H1 (cell line): ENCODE measurements around the gene UCHL1. TPM values are rescaled to one million over a fixed set of nuclear protein-coding genes. Genes with fewer than 3 reads are reported as not detected.
A peak's percentile ranks its signal among the peaks of the same experiment; 100 is the strongest.

Experiments
- CTCF ChIA-PET: fragments of 300-600 bp; sonication (Branson Sonifier 250); formaldehyde crosslinking; loops from one replicate; lab custom pipeline; 2021; ENCODE audit not compliant: partially characterized antibody; lab: Charles Lee
- POLR2A ChIA-PET: fragments of 300-600 bp; sonication (Branson Sonifier 250); formaldehyde crosslinking; loops from one replicate; lab custom pipeline; 2021; ENCODE audit warnings: inconsistent platforms; ENCODE audit not compliant: partially characterized antibody; lab: Charles Lee
- DNase-seq, 2 experiments: peaks; one replicate each; pipeline versions ENCODE4 v3.0.0 to v3.0.0-alpha.2; 2010 to 2022; ENCODE audit warnings: low spot score in 2 of 2, low read depth in 1 of 2, mixed read lengths in 1 of 2
- FAIRE-seq: peaks from 2 replicates; lab custom pipeline; 2011; peaks lifted over from hg19 to GRCh38; lab: Jason Lieb, UNC
- H2AFZ ChIP-seq: 2 replicates; pipeline ENCODE4 v1.8.1; 2012; ENCODE audit warnings: low read length, inconsistent platforms
- H2AK5ac ChIP-seq: 2 replicates; pipeline ENCODE4 v1.6.1; 2013; ENCODE audit warnings: low read depth, low read length
- H2BK120ac ChIP-seq: replicated peaks from 2 replicates; pipeline ENCODE3; 2013; ENCODE audit warnings: low read depth, low read length, inconsistent platforms
- H2BK12ac ChIP-seq: 2 replicates; pipeline ENCODE4 v1.6.1; 2013; ENCODE audit warnings: low read depth, low read length
- H2BK15ac ChIP-seq: 2 replicates; pipeline ENCODE4 v1.6.1; 2013; ENCODE audit warnings: low read length
- H2BK20ac ChIP-seq: 2 replicates; pipeline ENCODE4 v1.6.1; 2013; ENCODE audit warnings: low read length
- H2BK5ac ChIP-seq: 2 replicates; pipeline ENCODE4 v1.6.1; 2013; ENCODE audit warnings: low read depth, low read length
- H3K14ac ChIP-seq: 2 replicates; pipeline ENCODE4 v1.6.1; 2013; ENCODE audit warnings: inconsistent platforms; ENCODE audit not compliant: insufficient read length
- H3K18ac ChIP-seq: 2 replicates; pipeline ENCODE4 v1.6.1; 2013; ENCODE audit warnings: low read length; ENCODE audit errors: extremely low read depth
- H3K23ac ChIP-seq: 2 replicates; pipeline ENCODE4 v1.6.1; 2013; ENCODE audit warnings: inconsistent platforms; ENCODE audit not compliant: insufficient read length
- H3K23me2 ChIP-seq: 2 replicates; pipeline ENCODE4 v1.6.1; 2013; ENCODE audit warnings: low read depth, low read length
- H3K27ac ChIP-seq: 2 replicates; pipeline ENCODE4 v1.6.1; 2011; ENCODE audit warnings: low read depth, low read length, inconsistent platforms
- H3K27me3 ChIP-seq, 4 experiments: replicated peaks in 1 of 4; 1 replicate in 1 of 4; 2 replicates in 3 of 4; pipeline versions ENCODE4 v1.6.1 to v1.8.1; 2011 to 2013; ENCODE audit warnings: low read length in 3 of 4, mild to moderate bottlenecking in 3 of 4, inconsistent platforms in 2 of 4, mixed read lengths in 2 of 4, moderate library complexity in 1 of 4; ENCODE audit not compliant: control insufficient read depth in 3 of 4, insufficient read depth in 3 of 4; ENCODE audit errors: extremely low read depth in 1 of 4
- H3K36me3 ChIP-seq, 4 experiments: 2 replicates each; pipeline versions ENCODE4 v1.6.1 to v1.8.1; 2011 to 2013; ENCODE audit warnings: mild to moderate bottlenecking in 4 of 4, low read length in 3 of 4, moderate library complexity in 2 of 4, control low read depth in 1 of 4, inconsistent platforms in 1 of 4; ENCODE audit not compliant: insufficient read depth in 4 of 4, control insufficient read depth in 2 of 4
- H3K4ac ChIP-seq: replicated peaks from 2 replicates; pipeline ENCODE3; 2013; ENCODE audit warnings: low read length, low read depth, mixed read lengths, inconsistent platforms; ENCODE audit not compliant: insufficient read length
- H3K4me1 ChIP-seq, 4 experiments: replicated peaks in 1 of 4; 1 replicate in 1 of 4; 2 replicates in 3 of 4; pipeline versions ENCODE4 v1.6.1 to v1.8.1; 2011 to 2013; ENCODE audit warnings: low read length in 3 of 4, inconsistent platforms in 2 of 4, mixed read lengths in 1 of 4; ENCODE audit not compliant: insufficient read depth in 4 of 4, control insufficient read depth in 3 of 4
- H3K4me2 ChIP-seq, 2 experiments: 2 replicates each; pipeline versions ENCODE4 v1.6.1 to v1.8.1; 2011 to 2013; ENCODE audit warnings: low read depth in 2 of 2, low read length in 2 of 2, control low read depth in 1 of 2, inconsistent platforms in 1 of 2, mild to moderate bottlenecking in 1 of 2; ENCODE audit not compliant: insufficient read depth in 1 of 2
- H3K4me3 ChIP-seq, 4 experiments: fragments of 200-600, 300-600 bp in 1 of 4; sonication (generic), shearing (Covaris generic), sonication (Bioruptor Twin) in 1 of 4; 2 replicates each; pipeline versions ENCODE4 v1.5.1 to v1.8.1; 2011 to 2016; ENCODE audit warnings: low read length in 4 of 4, low read depth in 3 of 4, control low read depth in 2 of 4, inconsistent platforms in 2 of 4, mild to moderate bottlenecking in 2 of 4, mixed read lengths in 1 of 4, moderate library complexity in 1 of 4; ENCODE audit not compliant: insufficient read depth in 2 of 4; ENCODE audit errors: extremely low read depth in 1 of 4
- H3K56ac ChIP-seq: replicated peaks from 2 replicates; pipeline ENCODE3; 2013; ENCODE audit warnings: low read depth, mild to moderate bottlenecking, mixed read lengths, low read length, inconsistent platforms; ENCODE audit not compliant: insufficient read length
- H3K79me1 ChIP-seq: 2 replicates; pipeline ENCODE4 v1.6.1; 2013; ENCODE audit warnings: low read depth, low read length, control low read depth
- H3K79me2 ChIP-seq, 2 experiments: 2 replicates each; pipeline versions ENCODE4 v1.6.1 to v1.8.1; 2012 to 2013; ENCODE audit warnings: low read length in 2 of 2, mild to moderate bottlenecking in 2 of 2, inconsistent platforms in 1 of 2; ENCODE audit not compliant: insufficient read depth in 2 of 2, control insufficient read depth in 1 of 2
- H3K9ac ChIP-seq, 4 experiments: replicated peaks in 1 of 4; 1 replicate in 1 of 4; 2 replicates in 3 of 4; pipeline versions ENCODE4 v1.6.1 to v1.8.1; 2011 to 2013; ENCODE audit warnings: low read depth in 3 of 4, low read length in 3 of 4, control low read depth in 2 of 4, mild to moderate bottlenecking in 2 of 4, moderate library complexity in 2 of 4, inconsistent platforms in 1 of 4; ENCODE audit errors: extremely low read depth in 1 of 4
- H3K9me3 ChIP-seq, 2 experiments: 2 replicates each; pipeline versions ENCODE4 v1.6.1 to v1.8.1; 2012 to 2013; ENCODE audit warnings: mild to moderate bottlenecking in 2 of 2, moderate library complexity in 2 of 2, control low read depth in 1 of 2, inconsistent platforms in 1 of 2, low read depth in 1 of 2, low read length in 1 of 2, mixed read lengths in 1 of 2; ENCODE audit not compliant: insufficient read depth in 2 of 2
- H4K20me1 ChIP-seq, 2 experiments: replicated peaks in 1 of 2; 2 replicates each; pipeline versions ENCODE3 to v1.8.1; 2011 to 2013; ENCODE audit warnings: inconsistent platforms in 2 of 2, low read length in 2 of 2, mild to moderate bottlenecking in 1 of 2; ENCODE audit not compliant: insufficient read depth in 2 of 2, control insufficient read depth in 1 of 2
- H4K5ac ChIP-seq: 2 replicates; pipeline ENCODE4 v1.6.1; 2013; ENCODE audit warnings: low read length, low read depth, mixed read lengths, inconsistent platforms; ENCODE audit not compliant: insufficient read length
- H4K8ac ChIP-seq: 2 replicates; pipeline ENCODE4 v1.8.0; 2013; ENCODE audit warnings: mild to moderate bottlenecking, moderate library complexity, low read length, inconsistent platforms; ENCODE audit not compliant: insufficient read depth; ENCODE audit errors: extremely low read depth
- H4K91ac ChIP-seq: replicated peaks from 2 replicates; pipeline ENCODE3; 2013; ENCODE audit warnings: low read length, mixed read lengths, inconsistent platforms; ENCODE audit not compliant: insufficient read length
- ASH2L ChIP-seq: fragments of 200-600, 300-600 bp; sonication (generic); IDR thresholded peaks from one replicate; pipeline ENCODE4 v1.7.1; 2017; ENCODE audit warnings: low read length
- BACH1 ChIP-seq: IDR thresholded peaks from 2 replicates; pipeline ENCODE4 v1.6.1; 2012; ENCODE audit warnings: low read length, improper control_type of control experiment
- CHD2 ChIP-seq: IDR thresholded peaks from 2 replicates; pipeline ENCODE4 v1.6.1; 2012; ENCODE audit warnings: low read length, improper control_type of control experiment
- CREB1 ChIP-seq: IDR thresholded peaks from 2 replicates; pipeline ENCODE4 v1.6.1; 2012; ENCODE audit warnings: inconsistent platforms
- E2F6 ChIP-seq: IDR thresholded peaks from 2 replicates; pipeline ENCODE4 v1.6.1; 2012; ENCODE audit warnings: inconsistent platforms
- POLR2AphosphoS5 ChIP-seq: IDR thresholded peaks from 2 replicates; pipeline ENCODE4 v1.6.1; 2011; ENCODE audit warnings: low read depth, low read length
- SP1 ChIP-seq: IDR thresholded peaks from 2 replicates; pipeline ENCODE4 v1.6.1; 2011; ENCODE audit warnings: low read depth, low read length
- YY1 ChIP-seq: IDR thresholded peaks from 2 replicates; pipeline ENCODE4 v1.6.1; 2011; ENCODE audit warnings: low read depth, mild to moderate bottlenecking, low read length
- WGBS, 2 experiments: shearing (Covaris generic) in 1 of 2; methylation state at CpG; one replicate each; pipeline versions ENCODE4 v1.1.6 to v1.1.7; 2013 to 2015; ENCODE audit warnings: low lambda C conversion rate in 2 of 2, mixed read lengths in 2 of 2, inconsistent platforms in 1 of 2, low coverage in 1 of 2, missing lambda C conversion rate in 1 of 2; ENCODE audit not compliant: insufficient replicate concordance in 2 of 2, insufficient coverage in 1 of 2, insufficient read length in 1 of 2; ENCODE audit errors: extremely low coverage in 1 of 2, missing lambda C conversion rate in 1 of 2; 5-methylcytosine and 5-hydroxymethylcytosine counted together
- polyA plus RNA-seq, 7 experiments: library from polyadenylated mRNA; depleted of rRNA in 3 of 7; stranded (reverse) in 5 of 7; unstranded in 2 of 7; fragments of >200 nt in 5 of 7; fragments of 200-250 nt in 2 of 7; gene quantifications; 1 replicate in 5 of 7; 2 replicates in 1 of 7; 4 replicates in 1 of 7; pipeline versions ENCODE4 v1.2.1 to v1.2.3, GENCODE V29; 2011 to 2013; ENCODE audit warnings: missing spikeins in 2 of 7, mixed read lengths in 2 of 7
- total RNA-seq: library from RNA; stranded (reverse); fragmentation: NEBNext Ultra II Directional; extraction: Animal tissue kit (Norgen Biotek cat#: 25700); gene quantifications from 2 replicates; pipeline ENCODE4 v1.2.1, GENCODE V29; 2021
- TF ChIP-seq, protein P1 (sequence below): IDR thresholded peaks from 2 replicates; pipeline ENCODE4 v1.6.1; 2011; ENCODE audit warnings: low read length, improper control_type of control experiment

Gene UCHL1
- total and polyA plus RNA-seq, 2 of the 8 experiments (the other 6 are each of a cell fraction or from before 2014, with no cell fraction given), result 781 to 1,717 TPM

- Histone ChIP-seq H3K9me3 (no peaks in the 10 kb centered on the region), H4K5ac (no peak overlapping the region), H3K18ac (no peak overlapping the region; the same call in 1 of the 2 replicates), H2BK120ac (no peak overlapping the region), H3K4me3 (peak overlapping the region; percentile 87 to 97 (median 92)), H2AFZ (no peak overlapping the region), H2BK5ac (peak overlapping the region; percentile 42; the same call in 1 of the 2 replicates), H3K4me2 (peak overlapping the region; percentile 76 to 80), H3K14ac (no peak overlapping the region), H3K4me1 (peaks cover 2 to 8% (median 4%) of the 10 kb centered on the region in 4 experiments; a peak in 6 of 7 replicates), H3K27ac (no peak overlapping the region), H2BK15ac (no peak overlapping the region), H3K36me3 (peaks cover 30 to 48% (median 42%) of the 10 kb centered on the region in 4 experiments), H3K56ac (no peak overlapping the region), H3K27me3 (no peaks in the 10 kb centered on the region)
- 6% methylated on average over 11 of the region's 11 CpGs; no CpG with 5 or more reads in 1 of the 2 experiments for WGBS, 2 experiments
- peak; percentile 72 for FAIRE-seq
- POLR2A ChIA-PET, result interaction anchor here (0.6 to 8.6 kb wide), 36 partner anchors 9 to 633 kb away, joined by 3 to 150 read pairs (median 4); partner anchors contain the start of gene APBB2
- DNase-seq, result no peak
- TF ChIP-seq, protein P1, sequence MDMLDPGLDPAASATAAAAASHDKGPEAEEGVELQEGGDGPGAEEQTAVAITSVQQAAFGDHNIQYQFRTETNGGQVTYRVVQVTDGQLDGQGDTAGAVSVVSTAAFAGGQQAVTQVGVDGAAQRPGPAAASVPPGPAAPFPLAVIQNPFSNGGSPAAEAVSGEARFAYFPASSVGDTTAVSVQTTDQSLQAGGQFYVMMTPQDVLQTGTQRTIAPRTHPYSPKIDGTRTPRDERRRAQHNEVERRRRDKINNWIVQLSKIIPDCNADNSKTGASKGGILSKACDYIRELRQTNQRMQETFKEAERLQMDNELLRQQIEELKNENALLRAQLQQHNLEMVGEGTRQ, result 0 out of 2 replicates have a peak, but pooled peaks have one; percentile 13
- TF ChIP-seq CHD2 (no peak), BACH1 (peak; percentile 64), ASH2L (no peak), CREB1 (no peak), POLR2AphosphoS5 (peak; percentile 43), E2F6 (no peak), SP1 (no peak), YY1 (peak; percentile 28; the same call in 1 of the 2 replicates)
- TF ChIP-seq, all 59 proteins: peak for 4
- Histone ChIP-seq H3K79me2 (peaks cover 0 to 41% of the 10 kb centered on the region in 2 experiments; a peak in 2 of 4 replicates), H3K9ac (peak overlapping the region in 3 of 4 experiments; percentile 63 to 93 (median 91); a peak in 6 of 7 replicates), H2AK5ac (no peak overlapping the region), H4K91ac (no peak overlapping the region), H4K8ac (no peak overlapping the region), H2BK20ac (no peak overlapping the region), H4K20me1 (peaks cover 7 to 10% of the 10 kb centered on the region in 2 experiments), H3K4ac (no peak overlapping the region), H3K23me2 (peaks cover 9% of the 10 kb centered on the region), H2BK12ac (no peak overlapping the region; the same call in 1 of the 2 replicates), H3K23ac (no peak overlapping the region), H3K79me1 (peaks cover 3% of the 10 kb centered on the region)
- CTCF ChIA-PET, result interaction anchor here (0.6 to 4.8 kb wide), 15 partner anchors 12 to 1939 kb away, joined by 3 to 18 read pairs (median 4); no protein-coding TSS in a partner anchor
These were observed 1.2 kb downstream of the UCHL1 start for GRCh38 chr4:41257906-41258305.
